GM18508 (cell line): ENCODE measurements around the gene BCL6.
A peak's percentile ranks its signal among the peaks of the same experiment; 100 is the strongest.

ENCODE experiments used
- ATAC-seq: cut with Tn5 transposase; IDR thresholded peaks from one replicate; pipeline ENCODE4 v1.9.1; 2021; ENCODE audit warnings: moderate number of reproducible peaks; ENCODE audit not compliant: insufficient read depth, unreplicated experiment

BCL6 gene

GRCh38 chr3:187745201-187746058 is at the start of gene BCL6:
BCL6 (minus strand) TSS chr3:187745468; CDS start chr3:187733693, 11,775 bp downstream.
- peak; percentile 61 for ATAC-seq

DNA sequence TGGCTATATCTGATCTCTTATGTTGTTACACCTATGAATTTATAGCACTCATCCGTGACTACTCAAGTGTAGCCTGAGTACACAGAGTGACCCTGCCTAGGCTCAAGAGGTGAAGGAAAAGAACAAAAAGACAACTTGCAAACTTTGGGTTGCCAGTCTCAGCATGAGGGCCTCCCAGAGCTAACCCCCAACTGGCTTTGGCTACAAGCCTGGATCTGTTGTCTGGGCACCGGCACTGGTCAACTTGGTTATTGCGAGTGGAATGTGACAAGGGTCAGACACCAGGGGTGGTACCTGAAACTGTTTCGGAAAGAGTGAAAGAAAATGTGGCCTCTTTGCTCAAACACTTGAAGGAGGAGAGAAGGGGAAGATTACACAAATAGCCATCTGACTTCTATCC is 49.5 kb upstream of the BCL6 start:
- no peak for ATAC-seq

DNA sequence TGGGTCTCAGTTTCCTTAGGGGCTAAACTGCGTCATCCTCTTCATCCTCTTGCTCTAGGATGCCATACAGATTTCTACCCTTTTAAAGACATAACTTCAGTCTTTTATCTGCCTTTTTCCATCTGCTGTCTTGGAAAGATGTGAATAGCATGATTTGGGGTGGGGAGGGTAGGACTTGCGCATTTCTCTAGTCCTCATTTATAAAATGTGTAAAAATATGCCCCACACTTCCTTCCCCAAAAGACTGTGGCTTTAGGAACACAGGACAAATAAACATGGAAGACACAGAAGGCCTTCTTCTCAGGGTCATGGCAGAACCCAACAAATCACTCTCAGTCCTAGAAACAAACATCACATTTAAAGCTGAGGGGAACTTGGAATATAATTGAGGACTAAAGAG is 48.4 kb upstream of the BCL6 start:
- no peak for ATAC-seq

DNA sequence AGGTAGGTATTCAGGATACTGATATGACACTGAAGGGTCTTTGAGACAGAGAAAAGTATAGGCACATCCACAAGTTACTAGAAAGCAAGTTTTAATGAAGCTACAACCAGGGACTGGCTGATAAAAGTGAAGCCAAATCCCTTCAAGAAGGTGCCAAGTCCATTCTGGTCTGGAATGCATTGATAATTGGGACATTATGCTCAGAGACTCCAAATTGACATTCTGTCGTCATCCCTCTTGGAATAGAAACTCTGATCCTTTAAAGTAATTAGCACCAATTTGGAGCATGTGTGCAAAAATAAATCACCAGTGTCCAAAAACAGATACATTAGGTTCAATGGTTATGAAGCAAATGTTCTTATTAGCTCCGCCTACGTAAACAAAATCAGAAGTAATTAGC is 47.3 kb upstream of the BCL6 start:
- ATAC-seq, result no peak

DNA sequence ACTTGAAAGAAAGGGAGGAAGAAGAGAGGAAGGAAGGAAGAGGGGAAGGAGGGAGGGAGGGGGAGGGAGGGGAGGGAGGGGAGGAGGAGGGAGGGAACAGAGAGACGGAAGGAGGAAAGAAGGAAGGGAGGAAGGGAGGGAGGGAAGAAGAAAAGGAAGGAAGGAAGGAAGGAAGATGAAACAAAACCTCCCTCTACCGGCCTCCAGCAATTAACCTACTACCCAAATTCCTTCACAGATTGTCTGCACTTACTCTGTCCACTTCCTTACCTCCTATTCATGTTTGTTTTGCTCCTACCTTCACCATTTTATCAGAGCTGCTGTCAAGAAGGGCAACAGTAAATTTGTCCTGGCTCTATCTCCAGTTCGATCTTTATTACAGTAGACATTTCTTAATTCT is 44.6 kb upstream of the BCL6 start:
- ATAC-seq, result no peak

DNA sequence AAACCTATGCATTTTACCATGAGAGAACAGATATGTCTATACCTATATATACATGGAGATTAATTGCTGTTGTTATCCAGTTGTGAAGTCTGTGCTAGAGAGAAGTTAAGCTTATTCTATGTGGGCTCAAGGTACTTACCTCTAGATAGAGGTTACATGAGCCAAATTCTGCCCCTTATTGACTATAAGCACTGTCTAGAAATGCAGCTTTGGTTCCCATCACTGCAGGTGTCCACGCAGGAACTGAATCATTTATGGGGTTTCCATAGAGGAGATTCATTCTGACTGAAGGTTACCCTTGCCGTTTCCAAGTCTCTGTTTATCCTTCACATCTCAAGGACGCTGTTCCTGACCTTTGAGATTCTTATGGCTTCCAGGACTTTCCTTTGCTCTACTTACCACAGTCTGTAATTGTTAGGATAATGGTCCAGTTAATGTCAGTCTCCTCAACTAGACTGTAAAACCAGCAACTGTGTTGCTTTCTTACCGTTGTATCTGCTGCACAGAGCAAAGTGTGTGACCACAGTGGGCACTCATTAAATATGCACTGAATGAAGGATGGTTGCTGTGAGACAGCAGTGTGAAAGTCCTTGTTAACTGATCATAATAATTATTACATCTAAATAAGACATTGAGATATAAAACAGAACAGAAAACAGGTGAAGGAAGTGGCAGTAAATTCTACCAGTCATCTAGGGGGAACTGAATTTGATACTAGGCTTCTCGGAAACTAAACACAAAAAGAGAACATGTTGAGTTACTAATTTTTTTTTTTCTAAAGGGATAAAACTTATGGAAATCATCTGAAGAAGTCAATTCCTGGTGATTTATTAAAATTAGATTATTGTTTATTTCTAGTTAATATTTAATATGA is 44.0 kb upstream of the BCL6 start:
- no peak for ATAC-seq

DNA sequence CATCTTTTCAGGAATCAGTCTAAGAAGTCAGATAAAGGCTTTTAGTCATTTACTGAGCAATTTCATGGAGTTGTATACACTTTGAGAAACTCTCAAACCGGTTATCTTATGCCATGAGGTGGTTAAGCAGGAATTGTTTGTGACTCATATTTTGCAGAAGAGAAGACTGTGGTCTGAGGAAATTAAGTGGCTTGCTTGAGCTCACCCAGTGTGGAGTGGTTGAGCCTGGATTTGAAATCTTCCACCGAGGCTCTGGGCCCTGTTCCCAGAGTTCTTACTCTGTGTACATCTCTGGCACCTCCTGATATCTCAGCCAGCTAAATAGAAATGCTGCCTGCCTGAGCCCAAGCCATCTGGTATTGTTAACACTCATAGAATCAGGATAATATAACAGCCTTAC is 37.8 kb upstream of the BCL6 start:
- no peak for ATAC-seq

DNA sequence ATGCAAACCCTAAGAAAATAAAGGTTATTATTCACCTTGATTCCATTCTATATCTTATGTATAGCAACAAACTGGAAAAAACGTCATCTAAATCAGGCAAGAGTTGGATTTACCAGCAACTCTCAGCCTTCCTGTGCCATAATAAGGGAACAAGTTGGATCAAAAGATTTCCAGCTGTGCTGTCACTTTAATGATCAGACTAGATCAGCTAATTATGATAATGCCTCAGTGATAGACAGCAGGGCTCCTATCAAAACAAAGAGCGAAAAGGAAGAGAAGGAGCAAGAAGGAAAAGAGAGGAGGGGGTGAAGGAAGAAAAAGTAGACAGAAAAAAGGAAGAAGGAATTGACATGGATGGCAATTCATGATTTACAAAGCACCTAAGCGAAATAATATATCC is 36.7 kb upstream of the BCL6 start:
- ATAC-seq, result no peak

DNA sequence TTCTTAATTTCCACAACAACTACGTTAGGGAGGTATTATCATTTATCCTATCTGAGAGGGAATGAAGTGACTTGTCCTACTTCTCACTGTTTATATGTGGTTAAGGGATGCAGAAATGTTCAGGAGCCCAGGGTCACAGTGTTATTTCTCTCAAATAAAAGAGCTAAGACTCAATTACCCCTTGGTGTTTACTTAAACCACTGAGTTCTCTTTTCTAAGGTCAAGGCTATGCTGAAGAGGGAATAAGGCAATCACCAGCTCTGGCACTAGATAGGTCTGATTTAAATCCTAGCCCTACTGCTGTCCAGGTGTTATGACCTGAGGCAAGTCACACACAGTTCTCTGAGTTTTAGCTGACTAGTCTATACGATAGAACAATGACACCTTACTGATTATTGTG is 35.7 kb upstream of the BCL6 start:
- no peak for ATAC-seq

- ATAC-seq, result no peak
These were observed 33.5 kb upstream of the BCL6 start for GRCh38 chr3:187778726-187779125.

DNA sequence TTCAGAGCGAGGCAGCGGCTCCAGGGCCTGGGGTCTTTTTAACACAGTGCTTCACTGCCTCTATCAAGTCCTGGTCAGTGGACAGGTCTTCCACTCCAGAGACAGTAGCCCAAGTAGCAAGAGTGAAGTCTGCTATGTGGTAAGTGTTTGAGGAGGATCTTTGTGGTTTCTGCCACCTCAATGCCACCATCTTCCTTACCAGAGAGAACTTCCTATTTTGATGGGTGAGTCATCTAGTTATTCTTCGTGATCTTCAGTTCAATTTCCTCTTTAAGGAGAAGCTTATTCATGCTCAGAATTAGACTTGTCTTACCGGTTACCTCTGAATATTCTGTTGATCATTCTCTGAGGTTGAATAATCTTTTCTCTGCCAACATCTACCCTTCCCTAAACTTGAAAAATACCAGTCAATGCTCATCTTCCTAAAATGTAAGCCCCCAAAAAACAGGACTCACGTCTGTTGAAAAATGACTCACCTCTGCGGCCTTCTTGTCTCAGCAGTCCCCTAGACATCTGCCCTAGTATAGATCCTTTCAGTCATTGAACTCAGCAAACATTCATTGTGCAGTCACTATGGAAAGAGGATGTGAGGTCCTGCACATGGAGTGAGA is 32.2 kb upstream of the BCL6 start:
- ATAC-seq, result no peak

- ATAC-seq, result no peak
These were observed 30.3 kb upstream of the BCL6 start for GRCh38 chr3:187775549-187775948.

DNA sequence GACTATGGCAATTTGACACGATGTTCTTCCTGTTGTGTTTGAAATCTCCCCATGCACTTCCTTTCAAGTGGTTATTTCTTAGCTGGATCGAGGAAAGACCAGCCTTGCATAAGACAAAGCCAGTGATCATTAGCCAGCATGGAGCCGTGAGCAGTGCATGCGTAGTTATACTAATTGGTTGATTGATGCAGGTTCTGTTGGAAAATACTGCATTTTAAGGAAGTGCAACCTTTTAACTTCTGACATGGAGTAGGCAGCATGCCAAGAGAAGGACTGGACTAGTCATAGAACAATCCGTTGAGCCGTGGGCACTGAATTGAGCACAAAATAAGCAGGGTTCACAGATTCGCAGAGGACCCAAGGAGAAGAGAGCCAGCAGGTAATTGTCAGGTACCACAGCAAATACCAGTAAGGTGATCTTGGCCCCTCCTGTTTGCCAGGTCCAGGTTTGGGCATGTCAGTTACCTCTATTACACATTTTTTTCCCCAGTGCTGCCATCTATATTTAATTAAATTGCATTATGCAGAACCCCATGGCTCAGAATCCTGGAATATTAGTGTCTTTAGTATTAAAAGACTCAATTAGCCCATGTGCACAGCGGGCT is 29.0 kb upstream of the BCL6 start:
- no peak for ATAC-seq

DNA sequence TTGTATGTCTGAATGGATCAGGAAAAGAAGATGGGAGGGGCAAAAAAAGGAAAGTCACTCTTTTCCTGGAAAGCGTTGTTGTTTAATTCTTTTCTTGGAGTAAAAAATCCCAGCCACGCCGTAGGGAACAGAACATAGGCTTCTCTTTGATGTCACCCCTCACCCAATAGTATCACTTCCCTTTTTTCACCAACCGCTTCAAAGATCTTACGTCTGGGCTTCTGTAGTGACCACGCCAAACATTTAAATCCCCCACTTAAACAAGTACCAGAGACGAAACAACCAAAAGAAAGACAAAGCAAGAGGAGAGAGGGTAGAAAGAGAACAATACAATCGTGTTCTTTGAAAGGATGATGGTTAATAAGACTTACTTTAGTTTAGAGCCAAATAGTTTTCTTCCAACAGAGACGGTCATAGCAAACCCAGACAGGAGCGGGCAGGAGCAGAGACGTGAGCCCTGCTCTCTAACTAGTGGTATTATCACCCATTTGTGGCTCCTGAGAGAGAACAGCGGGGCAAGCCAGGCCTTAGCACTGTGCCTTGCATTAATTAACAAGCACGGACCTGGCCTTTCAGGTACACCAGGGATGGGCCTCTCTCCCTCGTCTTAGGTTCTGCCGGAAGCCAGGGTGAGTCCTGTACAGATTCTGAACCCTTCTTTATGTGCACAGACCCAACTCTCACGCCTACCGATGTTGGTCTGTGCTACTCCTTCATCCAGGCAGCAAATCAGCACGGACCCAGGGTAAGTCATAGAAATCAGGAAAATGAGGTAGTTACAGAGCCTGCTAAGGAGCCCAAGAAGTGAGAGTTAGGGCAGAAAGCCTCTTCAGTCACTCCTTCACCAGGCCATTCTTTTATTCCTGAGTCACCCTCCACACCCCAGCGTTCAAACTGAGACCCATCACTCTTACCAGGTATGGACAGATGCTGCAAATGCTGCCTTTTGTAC is 28.2 kb upstream of the BCL6 start:
- peak; percentile 59 for ATAC-seq

DNA sequence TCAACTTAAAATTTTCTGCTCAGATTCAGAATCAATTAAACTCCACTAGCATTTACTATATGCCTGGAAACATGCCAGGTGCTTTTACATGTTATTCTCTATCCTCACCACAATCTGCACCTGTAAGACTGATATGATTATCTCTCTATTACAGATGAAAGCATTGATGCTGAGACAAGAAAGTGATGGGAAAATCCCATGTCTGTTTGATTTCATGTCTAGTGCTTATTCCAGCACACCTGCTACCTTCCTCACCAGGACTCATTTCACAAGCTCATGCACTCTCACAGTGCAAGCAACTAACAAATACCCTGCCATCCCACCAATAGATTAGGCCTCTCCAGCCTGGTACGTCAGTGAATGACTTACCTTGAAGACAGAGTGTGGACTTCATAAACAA is 25.0 kb upstream of the BCL6 start:
- ATAC-seq, result peak; percentile 44

DNA sequence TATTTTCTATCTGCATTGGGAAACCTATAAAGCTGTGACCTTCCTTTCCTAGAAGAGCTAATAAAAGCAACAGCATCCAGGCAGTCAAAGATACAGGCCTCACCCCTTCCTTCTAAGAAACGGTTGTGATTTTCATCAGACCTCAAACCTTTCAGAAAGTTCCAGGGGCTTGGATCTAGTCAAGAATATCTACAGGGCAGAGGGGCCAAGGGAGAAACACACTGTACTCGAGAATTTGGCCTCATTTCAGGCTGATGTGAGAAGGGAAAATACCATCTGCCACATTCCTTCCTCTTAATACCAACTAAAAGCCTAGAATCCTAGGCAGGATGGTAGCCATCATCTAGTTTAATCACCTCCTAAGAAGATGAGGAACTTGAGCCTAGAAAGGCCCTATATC is 24.5 kb upstream of the BCL6 start:
- no peak for ATAC-seq

GRCh38 chr3:187767266-187768012 is 22.2 kb upstream of the BCL6 start:
- no peak for ATAC-seq

DNA sequence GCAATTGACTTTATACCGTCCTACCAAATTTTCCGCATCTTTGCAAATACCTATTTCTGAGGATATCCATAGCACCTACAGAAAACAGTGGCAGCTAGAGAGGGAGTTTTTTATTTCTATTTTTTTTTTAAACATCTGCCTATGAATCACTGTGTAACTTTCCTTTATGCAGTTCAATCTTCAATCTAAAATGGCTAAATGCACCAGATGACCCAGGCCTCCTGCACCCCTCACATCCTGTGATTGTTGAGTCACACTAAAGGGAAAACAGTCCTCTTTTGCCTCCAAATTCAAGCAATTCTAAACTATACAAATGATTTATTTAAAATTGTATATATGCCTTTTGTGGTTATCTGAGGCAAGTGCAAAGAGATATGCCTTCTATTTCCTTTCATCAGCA is 20.1 kb upstream of the BCL6 start:
- ATAC-seq, result no peak
